Measurements from ENCODE around the gene HIRIP3.
"Not testable (repeated sequence)": the region's sequence is repeated elsewhere in the genome, so short reads cannot be mapped to it uniquely, and the experiment has no call there.

HIRIP3 gene

GRCh38 chr16:30015450-30015849 lies 20.0 kb upstream of the HIRIP3 start:
- DNase-seq, result not testable (repeated sequence)

GRCh38 chr16:30012598-30012997 lies 17.2 kb upstream of the HIRIP3 start:
- not testable (repeated sequence) for DNase-seq

DNA sequence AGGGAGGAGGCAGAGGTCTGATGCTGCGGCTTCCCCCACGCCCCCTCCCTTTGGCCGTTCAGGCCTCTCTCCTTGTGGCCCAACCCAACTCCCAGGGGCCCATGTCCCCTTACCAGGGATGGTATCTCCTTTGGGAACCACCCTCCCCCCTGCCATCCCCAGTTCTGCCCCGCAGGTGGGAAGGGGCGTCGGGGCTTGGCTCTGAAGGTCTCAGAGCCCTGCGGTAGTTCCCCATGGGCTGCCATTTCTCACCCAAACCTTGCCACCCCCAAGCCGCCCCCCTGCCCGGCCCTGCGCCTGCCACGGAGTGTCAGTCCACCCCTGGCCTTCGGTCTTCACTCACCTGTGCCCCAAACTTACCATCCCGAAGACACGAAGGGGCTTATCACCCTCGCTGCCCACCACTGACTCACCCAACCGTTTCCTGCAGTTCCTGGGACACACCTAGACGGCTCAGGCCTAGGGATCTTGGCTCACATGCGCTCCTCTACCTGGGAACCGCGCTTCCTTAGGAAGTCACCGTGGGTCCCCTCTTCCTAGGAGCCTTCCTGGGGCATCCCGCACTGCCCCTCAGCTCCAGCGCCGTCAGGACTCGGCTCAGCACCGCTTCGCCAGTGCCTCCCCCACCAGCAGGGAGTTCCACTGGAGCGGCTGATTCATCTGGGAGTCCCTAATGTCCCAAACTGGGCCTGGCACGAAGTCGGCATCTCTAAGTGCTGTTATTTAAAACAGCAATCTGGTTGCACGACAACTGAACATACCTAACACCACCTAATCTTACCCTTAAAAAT lies 16.5 kb upstream of the HIRIP3 start:
- no peak for DNase-seq

DNA sequence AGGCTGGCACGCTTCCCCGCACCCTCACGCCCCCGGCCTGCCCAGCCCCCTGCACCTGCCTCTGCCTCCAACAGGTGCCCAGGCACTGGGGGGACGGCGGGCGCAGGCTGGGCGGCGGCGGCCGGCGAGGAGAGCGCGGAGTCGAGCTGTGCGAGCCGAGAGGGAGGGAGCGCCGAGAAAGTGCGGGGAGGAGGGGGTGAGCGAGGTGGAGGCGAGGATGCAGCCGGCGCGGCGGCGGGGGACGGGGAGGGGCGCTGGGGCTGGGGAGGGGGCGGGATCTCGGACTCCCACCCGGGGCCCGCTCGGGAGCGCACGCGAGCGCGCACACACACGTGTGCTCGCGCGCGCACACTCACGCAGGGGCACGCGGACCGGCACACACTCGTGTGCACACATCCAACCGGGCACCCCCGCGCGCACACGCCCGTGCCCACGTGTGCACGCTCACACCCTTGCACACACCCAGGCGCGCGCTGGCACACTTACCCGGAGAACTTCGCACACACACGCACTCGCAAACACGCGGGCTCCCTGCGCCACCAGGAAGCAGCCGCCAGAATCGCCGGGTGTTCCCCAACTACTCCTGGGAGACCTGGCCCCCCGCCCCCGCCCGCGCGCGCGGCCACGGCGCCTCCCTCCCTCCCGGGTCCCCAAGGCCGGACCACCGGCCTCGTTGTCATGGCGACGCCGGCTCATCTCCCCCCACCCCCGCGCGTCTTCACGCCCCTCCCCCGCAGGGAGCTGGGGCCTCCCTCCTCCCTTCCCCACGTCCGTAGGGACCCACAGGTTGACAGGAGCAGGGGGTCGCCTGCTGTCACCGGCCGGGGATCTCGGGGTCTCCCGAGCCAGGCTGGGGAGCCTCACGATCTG lies 15.7 kb upstream of the HIRIP3 start, which contains the start of gene DOC2A:
Gene DOC2A (minus strand): TSS at position 184 of the 870 bp plus-strand sequence. CDS start 805 bp downstream, outside the sequence.
- peak; percentile 75 for DNase-seq

DNA sequence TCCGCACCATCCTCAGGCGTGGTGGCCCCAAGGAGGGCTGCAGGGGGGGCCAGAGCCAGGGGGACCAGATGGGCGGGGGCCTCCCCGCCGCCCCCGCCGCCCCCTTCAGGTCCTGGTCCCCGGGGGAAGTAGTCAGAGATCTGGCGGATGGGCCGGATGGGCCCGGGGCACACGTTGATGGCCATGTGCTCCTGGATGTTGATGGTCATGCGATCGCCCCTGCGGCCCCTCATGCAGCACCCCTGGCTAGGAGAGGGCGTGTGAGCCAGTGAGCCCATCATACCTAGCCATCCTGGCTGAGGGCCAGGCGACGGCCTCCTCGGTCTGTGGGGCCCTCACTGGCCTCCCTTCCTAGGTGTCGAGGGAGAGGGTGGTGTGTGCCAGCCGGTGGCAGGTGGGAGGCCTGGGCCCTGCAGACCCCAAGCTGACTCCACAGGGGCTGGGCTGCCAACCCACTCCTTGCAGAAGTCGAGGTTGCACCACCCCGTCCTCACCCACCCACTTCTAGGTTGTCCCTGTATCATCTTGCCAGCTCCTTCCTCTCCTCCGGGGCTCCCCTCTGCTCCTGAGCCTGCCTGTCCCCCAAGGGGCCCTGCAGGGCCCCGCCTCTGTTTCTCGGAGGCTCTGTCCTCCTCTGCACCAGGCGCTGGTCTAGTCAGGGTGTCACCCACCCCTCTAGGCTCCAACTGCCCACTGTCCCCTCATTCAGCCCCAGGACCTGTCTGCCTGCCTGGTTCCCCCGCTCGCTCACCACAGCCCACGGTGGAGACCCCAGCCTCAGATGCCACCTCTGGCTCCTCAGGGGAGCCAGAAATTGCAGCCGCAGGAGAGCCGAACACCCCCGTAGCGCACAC lies 14.8 kb upstream of the HIRIP3 start:
- no peak for DNase-seq

DNA sequence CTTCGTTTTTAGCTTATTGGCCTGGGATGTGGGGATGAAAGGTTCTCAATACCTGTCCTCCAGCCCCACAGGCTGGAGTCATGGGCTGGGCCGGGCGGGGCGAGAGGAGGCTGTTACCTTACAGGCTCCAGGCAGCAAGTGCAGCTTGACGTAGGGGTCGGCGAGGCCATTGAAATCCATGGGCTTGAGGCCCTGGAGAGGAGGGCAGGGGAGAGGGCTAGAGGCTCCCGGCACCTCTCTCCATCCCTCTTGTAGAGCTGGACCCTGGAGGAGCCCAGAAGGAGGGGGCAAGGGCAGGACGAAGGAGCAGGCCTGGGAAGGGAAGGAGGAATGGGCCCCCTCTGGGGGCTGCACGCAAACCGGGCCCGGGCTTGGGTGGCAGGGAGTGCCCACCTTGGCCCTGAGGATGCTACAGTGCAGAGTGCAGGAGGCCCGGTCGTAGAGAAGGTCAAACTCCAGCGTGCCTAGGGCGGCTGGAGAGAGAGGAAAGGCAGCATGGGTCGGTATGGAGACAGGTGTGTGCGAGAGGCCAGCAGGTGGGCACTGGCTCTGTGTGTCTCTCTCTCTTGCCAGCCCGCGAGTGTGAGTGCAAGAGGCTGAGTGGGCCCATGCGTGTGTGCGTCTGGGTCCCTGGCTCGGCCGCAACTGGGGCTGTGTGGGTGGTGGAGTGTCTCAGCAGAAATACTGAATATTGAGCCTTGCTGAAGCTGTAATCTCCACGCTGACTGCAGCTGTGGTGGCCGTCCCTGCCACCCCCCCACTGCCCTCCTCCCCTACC lies 13.9 kb upstream of the HIRIP3 start:
- no peak for DNase-seq

DNA sequence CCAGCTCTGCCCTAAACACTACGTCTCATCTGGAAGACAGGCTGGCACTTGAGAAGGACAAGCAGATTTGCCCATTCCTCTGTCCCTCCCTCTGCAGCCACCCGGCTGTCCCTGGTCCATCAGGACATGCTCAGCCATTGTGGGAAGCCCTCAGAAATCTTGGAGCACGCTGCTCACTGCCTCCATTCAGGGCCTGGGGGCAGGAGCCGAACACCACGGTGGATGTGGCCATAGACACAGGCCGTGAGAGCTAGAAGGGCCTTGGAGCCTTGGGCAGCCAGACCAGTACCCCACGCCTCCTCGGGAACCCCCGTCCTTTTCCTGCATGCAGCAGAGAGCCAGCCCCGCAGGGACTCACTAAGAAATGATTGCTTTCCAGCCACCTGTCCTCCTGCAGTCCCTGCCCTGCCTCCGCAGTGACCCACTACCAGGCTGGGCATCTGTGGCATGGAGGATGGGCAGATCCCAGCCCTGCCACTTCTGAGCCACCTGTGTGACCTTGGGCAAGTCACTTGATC lies 12.0 kb upstream of the HIRIP3 start:
- DNase-seq, result no peak

GRCh38 chr16:30006659-30007377 lies 11.4 kb upstream of the HIRIP3 start:
- DNase-seq, result no peak

GRCh38 chr16:30006095-30006473 lies 10.7 kb upstream of the HIRIP3 start:
- DNase-seq, result no peak

GRCh38 chr16:30005341-30006094 lies 10.1 kb upstream of the HIRIP3 start:
- DNase-seq, result peak; percentile 69

- DNase-seq, result peak; percentile 83
Observed at GRCh38 chr16:30004811-30005242, 9.4 kb upstream of the HIRIP3 start.

DNA sequence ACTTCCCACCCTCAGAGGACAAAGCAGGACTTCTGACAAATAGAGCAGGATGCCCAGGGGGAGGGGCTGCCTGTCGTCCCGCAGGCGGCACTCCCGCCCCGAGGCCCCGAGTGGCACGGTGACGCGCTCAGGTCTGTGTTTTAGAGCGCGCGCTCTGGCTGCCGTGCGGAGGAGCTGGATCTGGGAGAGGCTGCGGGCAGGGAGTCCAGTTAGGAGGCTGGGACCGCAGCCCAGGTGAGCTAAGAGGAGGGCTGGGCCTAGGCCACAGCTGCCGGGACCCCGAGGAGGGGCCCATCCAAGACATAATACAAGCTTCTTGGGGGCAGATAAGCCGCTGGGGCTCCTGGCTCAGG lies 9.0 kb upstream of the HIRIP3 start:
- DNase-seq, result peak; percentile 91

- DNase-seq, result no peak
Observed at GRCh38 chr16:30003670-30004423, 8.4 kb upstream of the HIRIP3 start.

DNA sequence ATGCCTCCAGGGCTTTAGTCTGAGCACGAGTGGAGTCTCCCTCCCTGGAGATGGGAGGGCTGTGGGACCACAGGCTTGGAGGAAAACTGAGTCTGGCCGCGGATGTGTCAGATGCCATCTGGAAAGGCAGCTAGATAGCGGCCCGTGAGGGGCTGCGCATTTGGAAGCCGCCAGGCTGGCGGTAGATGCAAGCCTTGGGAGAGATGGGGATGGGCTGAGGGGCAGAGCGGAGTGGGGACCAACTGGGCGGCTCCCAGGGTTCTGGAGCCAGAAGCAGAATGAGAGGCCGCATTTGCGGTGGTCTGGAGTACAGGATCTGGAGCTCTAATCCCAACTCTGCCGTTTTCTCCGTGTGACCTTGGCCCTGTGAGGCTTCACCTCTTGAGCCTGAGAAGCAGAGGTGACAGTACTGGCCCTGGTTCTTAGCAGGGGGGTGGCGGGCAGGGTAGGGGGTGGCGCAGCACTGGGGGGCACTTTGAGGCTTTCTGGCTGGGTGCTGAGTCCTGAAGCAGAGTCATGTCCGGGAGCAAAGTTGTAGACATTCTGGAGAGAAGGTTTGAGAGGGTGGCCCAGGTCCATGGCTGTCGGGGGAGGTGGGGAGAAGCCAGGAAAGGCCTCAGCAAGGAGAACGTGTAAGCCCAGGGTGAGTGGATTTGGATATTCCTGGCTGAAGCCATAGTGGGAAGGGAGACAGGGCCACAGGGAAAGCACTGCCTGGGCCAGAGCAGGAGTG lies 7.4 kb upstream of the HIRIP3 start:
- no peak for DNase-seq

DNA sequence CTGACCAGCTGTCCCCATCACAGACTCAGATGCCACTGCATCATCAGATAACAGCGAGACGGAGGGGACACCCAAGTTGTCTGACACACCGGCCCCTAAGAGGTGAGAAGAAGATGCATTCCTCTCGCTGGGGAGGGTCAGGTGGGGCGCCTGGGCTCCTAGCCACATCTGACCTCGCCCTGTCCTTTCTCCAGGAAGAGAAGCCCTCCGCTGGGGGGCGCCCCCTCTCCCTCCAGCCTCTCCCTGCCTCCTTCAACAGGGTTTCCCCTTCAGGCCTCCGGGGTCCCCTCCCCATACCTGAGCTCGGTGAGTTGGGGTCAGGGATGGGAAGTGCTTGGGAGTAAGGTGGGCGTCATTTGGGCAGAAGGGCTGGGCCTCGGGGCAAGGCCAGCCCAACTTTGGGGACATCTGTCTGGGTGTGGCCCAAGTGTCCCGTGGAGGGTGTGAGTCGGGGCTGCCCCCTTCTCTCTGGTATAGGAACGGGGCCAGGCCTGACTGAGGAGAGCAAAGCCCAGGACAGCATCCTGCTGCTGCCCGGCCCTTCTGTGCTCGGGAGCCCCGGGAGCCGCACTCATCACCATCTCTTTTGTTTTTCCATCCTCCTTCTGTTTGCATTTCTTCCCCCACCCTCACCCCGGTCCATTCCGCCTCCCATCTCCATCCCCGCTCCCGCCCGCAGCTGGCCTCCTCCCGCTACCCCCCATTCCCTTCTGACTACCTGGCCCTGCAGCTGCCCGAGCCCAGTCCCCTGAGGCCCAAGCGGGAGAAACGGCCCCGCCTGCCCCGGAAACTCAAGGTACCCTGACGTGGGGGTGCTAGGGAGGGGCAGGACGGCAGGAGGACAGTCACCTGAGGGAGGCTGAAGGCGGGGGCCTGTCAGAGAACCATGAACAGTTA lies 5.6 kb upstream of the HIRIP3 start:
- DNase-seq, result no peak

DNA sequence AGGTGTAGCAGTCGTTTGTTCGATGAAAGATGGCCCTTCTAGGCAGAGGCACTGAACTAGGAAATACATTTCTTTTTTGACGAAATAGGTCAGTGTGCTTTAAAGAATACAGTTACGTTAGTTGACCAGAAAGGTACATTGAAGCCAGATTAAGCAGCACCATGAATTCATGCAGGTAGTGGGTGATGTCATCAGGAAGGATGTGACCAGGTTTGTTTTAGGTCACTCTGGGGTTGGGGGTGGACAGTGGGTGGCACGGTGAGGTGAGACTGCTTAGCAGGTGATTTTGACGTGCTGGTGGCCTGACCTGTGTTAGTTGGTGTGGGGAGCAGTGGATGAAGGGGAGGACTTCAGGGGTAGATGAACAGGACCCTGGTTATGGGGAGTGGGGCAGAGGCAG lies 4.2 kb upstream of the HIRIP3 start:
- DNase-seq, result no peak

DNA sequence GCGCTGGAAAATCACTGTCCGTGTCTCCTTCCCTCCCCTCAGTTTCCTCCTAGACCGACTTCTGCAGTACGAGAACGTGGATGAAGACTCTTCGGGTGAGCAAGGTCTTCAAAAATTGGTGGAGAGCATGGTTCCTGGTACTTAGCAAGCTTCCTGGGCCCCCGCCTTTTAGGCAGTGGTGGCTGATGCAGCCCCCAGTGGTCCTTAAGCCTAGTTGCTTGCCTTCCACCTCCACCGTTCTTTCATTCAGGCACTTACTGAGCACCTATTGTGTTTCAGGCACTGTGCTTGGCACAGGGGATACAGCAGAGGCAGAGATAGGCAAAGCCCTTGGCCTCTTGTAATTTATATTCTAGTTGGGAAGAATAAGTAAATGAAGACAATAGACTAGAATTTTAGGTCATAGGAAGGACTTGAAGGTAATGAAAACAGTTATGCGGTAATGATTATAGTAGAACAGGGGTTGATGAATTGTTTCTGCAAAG lies 1.4 kb upstream of the HIRIP3 start:
- no peak for DNase-seq
